Activated CD4-positive, alpha-beta memory T cell treated with anti-CD3 and anti-CD28 coated beads for 36 hours (primary cell): ENCODE results near the gene GART. TPM values are rescaled to one million over a fixed set of nuclear protein-coding genes. Genes with fewer than 3 reads are reported as not detected.
"Not testable (repeated sequence)": the region's sequence is repeated elsewhere in the genome, so short reads cannot be mapped to it uniquely, and the experiment has no call there.

Experiments used
- CTCF ChIA-PET: fragments of 350-600 bp; sonication (Branson Sonifier 250); formaldehyde crosslinking; loops from one replicate; lab custom pipeline; 2021; ENCODE audit warnings: antibody characterized with exemption, inconsistent platforms; lab: Charles Lee
- POLR2A ChIA-PET: fragments of 350-600 bp; sonication (Branson Sonifier 250); formaldehyde crosslinking; loops from one replicate; lab custom pipeline; 2021; ENCODE audit warnings: antibody characterized with exemption; lab: Charles Lee
- DNase-seq: peaks from one replicate; pipeline ENCODE4 v3.0.0-alpha.2; 2020
- H3K27ac Mint-ChIP-seq: one replicate; pipeline ENCODE4 v1.8.0; 2021; ENCODE audit warnings: mixed read lengths
- H3K27me3 Mint-ChIP-seq: one replicate; pipeline ENCODE4 v1.8.0; 2021; ENCODE audit warnings: mixed read lengths
- H3K36me3 Mint-ChIP-seq: one replicate; pipeline ENCODE4 v1.8.0; 2021; ENCODE audit warnings: mixed read lengths
- H3K4me1 Mint-ChIP-seq: one replicate; pipeline ENCODE4 v1.8.0; 2021; ENCODE audit warnings: low read depth, mixed read lengths
- H3K4me3 Mint-ChIP-seq: one replicate; pipeline ENCODE4 v1.8.0; 2021; ENCODE audit warnings: mild to moderate bottlenecking, mixed read lengths
- H3K9me3 Mint-ChIP-seq: one replicate; pipeline ENCODE4 v1.8.0; 2021; ENCODE audit warnings: mixed read lengths
- intact Hi-C: fragments of 100-400 bp; cut with micrococcal nuclease; formaldehyde crosslinking; loops from one replicate; pipeline ENCODE4 v1.15.1; 2023
- total RNA-seq, 2 experiments: library from RNA; stranded (reverse); gene quantifications; one replicate each; pipeline ENCODE4 v1.2.3, GENCODE V29; 2021

The GART gene
- total RNA-seq = 100 to 1,000 TPM; 210 to 214 TPM

DNA sequence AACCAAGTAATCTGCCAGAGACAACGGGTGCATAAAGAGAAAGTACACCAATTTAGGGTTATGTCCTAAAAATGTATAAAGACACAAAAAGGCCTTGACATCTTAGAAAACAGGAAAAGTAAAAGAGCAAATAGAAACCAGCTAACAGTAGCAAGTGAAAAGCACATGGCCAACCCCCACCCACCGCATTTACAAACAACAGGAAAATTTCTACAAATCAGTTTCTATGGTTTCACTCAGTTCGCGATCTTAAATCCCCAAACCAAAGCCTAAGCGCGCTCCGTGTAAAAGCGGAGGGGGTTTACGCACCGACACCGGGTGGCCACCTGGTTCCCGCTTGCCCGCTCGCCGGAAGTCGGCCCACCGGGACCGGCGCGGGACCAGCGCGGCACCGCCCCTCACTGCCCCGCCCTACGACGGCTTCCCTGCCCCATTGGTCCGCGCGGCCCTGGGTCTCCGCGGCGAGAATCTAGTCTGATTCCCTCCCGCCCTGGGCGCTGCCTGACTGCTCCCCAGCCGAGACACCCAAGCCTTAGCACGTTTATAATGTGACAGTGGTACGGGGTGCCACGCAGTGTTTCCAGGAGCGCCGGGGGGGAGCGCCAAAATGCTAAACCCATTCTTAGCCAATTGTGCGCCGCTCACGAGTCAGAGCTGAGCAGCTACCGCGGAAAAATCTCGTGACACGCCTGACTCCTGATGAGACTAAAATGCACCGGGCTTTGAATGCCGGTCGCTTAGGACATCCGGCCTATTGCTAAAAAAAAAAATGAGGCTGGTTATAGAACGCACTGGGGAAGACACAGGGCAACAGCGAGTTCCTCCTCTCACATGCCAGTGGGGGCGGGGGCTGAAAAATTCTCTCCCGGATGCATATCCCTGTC is at the start of gene GART:
GART (minus strand) TSS at position 362 of the 884 bp plus-strand sequence. CDS start 2,802 bp downstream, outside the sequence.
- ChIA-PET POLR2A (interaction anchor here (1.5 to 3.0 kb wide), 4 partner anchors 25 to 62 kb away, joined by 3 to 16 read pairs (median 6); partner anchors contain the start of genes DNAJC28, DONSON and TMEM50B), CTCF (interaction anchor here (3.1 kb wide), 1 partner anchor 64 kb away, joined by 15 read pairs; no protein-coding TSS in a partner anchor)
- Mint-ChIP-seq H3K4me1 (peaks cover 26% of the 10 kb centered on the region), H3K27ac (peak within 1 kb of the TSS; percentile 100), H3K36me3 (peaks cover 52% of the 10 kb centered on the region), H3K27me3 (no peaks in the 10 kb centered on the region), H3K4me3 (peak within 1 kb of the TSS; percentile 96), H3K9me3 (no peaks in the 10 kb centered on the region)
- intact Hi-C loops = loop anchor here (1.0 to 10.0 kb wide), 9 partner anchors 46 to 1073 kb away; partner anchors contain the start of genes ATP5PO, DNAJC28, DONSON and IFNAR1
- peak; percentile 89 for DNase-seq

DNA sequence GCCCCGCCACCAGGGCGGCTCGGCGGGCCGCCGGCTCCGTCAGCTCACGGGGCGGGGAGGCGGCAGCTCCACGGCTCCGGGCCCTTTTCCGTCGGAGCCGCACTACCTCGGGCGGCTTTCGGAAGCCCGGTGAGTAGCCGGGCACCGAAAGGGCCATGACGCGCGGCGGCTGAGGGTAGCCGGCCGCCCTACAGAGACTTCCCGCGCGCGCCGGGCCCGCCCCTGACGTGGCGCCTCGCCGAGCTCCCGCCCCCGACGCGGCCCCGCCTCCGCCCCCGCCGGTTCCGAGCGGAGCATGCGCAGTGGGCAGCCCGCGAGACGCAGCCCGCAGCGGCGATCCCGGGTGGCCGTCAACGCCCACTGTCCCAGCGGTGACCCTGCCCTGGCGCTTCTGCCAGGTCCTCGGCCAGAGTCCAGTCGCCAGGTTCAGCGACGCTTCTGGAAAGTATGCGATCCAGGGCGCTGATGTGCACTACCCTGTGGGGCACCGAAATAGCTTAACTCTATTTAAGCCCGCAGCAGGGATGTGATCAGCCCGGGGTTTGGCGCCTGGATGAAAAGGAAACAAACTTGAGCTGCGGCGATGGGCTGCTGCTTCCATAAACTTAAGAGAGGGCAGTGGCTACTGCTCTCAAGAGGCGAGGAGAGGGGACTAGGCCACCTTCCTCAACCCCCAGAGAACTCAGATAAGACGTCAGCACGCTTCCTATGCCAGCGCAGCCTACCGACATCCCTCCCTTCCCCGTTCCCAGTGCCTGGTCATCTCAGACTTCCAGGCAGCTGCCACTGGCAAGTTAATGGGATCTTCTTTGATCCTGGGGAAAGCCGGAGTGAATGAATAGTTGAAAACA is 46.8 kb upstream of the GART start, which contains the start of gene DONSON:
DONSON (minus strand) TSS at position 200 of the 851 bp plus-strand sequence; CDS start at position 157, 43 bp downstream.
- Mint-ChIP-seq H3K36me3 (peaks cover 16% of the 10 kb centered on the region), H3K27me3 (no peaks in the 10 kb centered on the region), H3K4me1 (peaks cover 21% of the 10 kb centered on the region), H3K9me3 (no peaks in the 10 kb centered on the region), H3K4me3 (peak within 1 kb of the TSS; percentile 92), H3K27ac (peak within 1 kb of the TSS; percentile 72)
- intact Hi-C loops = loop anchor here (1.0 to 5.0 kb wide), 4 partner anchors 46 to 111 kb away; partner anchors contain the start of genes CRYZL1, DNAJC28, GART and TMEM50B
- ChIA-PET CTCF (interaction anchor here (0.6 to 4.4 kb wide), 10 partner anchors 9 to 308 kb away, joined by 3 to 51 read pairs (median 3); partner anchors contain the start of gene TMEM50B), POLR2A (interaction anchor here (0.6 to 2.6 kb wide), 12 partner anchors 8 to 977 kb away, joined by 3 to 16 read pairs (median 4); partner anchors contain the start of genes CFAP298, GART, SON and TMEM50B)
- DNase-seq = peak; percentile 90

DNA sequence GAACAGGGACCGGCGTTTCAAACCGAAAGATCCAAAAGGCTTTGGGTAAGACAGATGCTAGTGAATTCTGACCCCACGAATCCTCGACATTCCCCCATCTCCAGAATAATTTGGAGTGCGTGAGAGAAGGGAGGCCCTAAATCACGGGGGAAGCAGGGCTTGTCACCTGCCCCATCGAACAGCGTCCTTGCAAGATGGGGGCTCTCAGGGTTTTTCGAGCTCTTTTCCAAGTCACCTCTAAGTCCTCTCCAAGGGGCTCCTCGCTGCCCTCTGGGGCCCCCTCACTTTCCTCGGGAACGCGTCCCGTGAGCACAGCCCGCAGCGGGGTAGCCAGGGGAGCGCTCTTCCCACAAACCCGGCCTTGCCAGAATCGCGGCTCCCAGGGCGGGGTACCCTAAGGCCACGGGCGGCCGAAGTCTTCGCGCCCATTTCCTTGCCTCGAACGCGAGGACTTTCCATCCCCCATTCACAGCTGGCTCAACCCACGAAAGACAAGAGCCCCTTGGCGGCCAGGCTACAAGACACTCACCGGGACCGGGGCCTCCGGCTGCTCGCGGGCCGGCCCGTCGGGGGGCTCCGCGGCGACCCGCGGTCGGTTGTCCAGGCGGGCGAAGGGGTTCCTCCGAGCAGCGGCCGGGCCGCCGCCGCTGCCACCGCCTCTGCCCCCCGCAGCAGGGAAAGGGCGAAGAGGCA is 46.0 kb upstream of the GART start:
- intact Hi-C loops = loop anchor here (1.0 to 5.0 kb wide), 4 partner anchors 46 to 111 kb away; partner anchors contain the start of genes CRYZL1, DNAJC28, GART and TMEM50B
- peaks cover 13% of the 10 kb centered on the region for H3K36me3 Mint-ChIP-seq
- ChIA-PET POLR2A (interaction anchor here (1.0 to 2.6 kb wide), 9 partner anchors 7 to 108 kb away, joined by 3 to 16 read pairs (median 4); partner anchors contain the start of genes GART, SON and TMEM50B), CTCF (interaction anchor here (0.8 to 4.4 kb wide), 8 partner anchors 10 to 143 kb away, joined by 3 to 51 read pairs (median 3); partner anchors contain the start of gene TMEM50B)
- peak; percentile 45 for DNase-seq
- H3K27me3 Mint-ChIP-seq = no peaks in the 10 kb centered on the region
- peaks cover 21% of the 10 kb centered on the region for H3K4me1 Mint-ChIP-seq
- H3K9me3 Mint-ChIP-seq = no peaks in the 10 kb centered on the region
- peak overlapping the region; percentile 56 for H3K27ac Mint-ChIP-seq
- H3K4me3 Mint-ChIP-seq = peak overlapping the region; percentile 86

DNA sequence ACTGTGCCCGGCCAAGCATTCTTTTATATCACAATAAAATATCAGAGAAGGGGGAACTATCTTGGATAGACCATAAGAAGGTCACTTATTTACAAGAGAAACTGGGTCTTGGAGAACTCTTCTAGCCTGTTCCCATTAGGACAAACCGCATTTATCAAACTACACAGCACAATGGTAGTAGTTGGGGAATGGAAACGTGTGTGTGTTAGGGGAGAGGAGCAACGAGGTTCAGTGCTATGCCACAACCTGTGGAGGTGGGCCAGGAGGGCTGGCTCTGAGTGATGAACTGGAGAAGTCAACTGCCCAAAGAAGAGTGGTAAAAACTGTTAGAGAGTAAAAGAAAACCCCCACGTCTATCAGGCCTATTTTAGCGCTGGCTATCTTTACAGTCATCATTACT is 45.0 kb upstream of the GART start:
- Mint-ChIP-seq H3K36me3 (peaks cover 14% of the 10 kb centered on the region), H3K4me1 (peaks cover 21% of the 10 kb centered on the region), H3K27me3 (no peaks in the 10 kb centered on the region), H3K9me3 (no peaks in the 10 kb centered on the region), H3K27ac (no peak overlapping the region), H3K4me3 (peak overlapping the region; percentile 62)
- ChIA-PET CTCF (interaction anchor here (1.0 kb wide), 1 partner anchor 19 kb away, joined by 6 read pairs; no protein-coding TSS in a partner anchor), POLR2A (no interaction called here)
- no peak for DNase-seq
- intact Hi-C loops = loop anchor here (5.0 kb wide), 1 partner anchor 110 kb away; the partner anchor contains the start of gene TMEM50B

DNA sequence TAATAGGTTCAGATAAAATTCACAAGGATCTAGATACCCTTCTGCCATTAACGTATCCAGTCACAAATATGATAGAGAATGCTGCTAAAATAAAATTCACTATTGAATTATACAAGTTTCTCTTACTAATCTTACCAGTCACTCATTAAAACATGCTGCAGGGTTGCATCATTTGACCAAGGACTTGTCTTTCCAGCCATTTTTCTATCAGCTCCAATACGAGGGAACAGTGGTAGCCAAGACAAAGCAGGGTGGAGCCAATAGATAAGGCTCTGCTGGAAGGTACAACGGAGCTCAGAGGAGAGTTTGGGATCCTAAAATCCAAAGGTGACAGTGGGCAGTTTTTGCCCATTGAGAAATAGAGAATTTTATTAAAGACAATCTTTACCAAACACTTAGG is 42.5 kb upstream of the GART start:
- Mint-ChIP-seq H3K36me3 (peaks cover 21% of the 10 kb centered on the region), H3K4me3 (no peak overlapping the region), H3K9me3 (no peaks in the 10 kb centered on the region), H3K27ac (no peak overlapping the region), H3K27me3 (no peaks in the 10 kb centered on the region), H3K4me1 (peaks cover 22% of the 10 kb centered on the region)
- POLR2A ChIA-PET = no interaction called here
- intact Hi-C loops = no loop called here
- DNase-seq = no peak
- CTCF ChIA-PET = interaction anchor here (1.0 to 1.8 kb wide), 3 partner anchors 21 to 27 kb away, joined by 3 to 12 read pairs (median 3); no protein-coding TSS in a partner anchor

DNA sequence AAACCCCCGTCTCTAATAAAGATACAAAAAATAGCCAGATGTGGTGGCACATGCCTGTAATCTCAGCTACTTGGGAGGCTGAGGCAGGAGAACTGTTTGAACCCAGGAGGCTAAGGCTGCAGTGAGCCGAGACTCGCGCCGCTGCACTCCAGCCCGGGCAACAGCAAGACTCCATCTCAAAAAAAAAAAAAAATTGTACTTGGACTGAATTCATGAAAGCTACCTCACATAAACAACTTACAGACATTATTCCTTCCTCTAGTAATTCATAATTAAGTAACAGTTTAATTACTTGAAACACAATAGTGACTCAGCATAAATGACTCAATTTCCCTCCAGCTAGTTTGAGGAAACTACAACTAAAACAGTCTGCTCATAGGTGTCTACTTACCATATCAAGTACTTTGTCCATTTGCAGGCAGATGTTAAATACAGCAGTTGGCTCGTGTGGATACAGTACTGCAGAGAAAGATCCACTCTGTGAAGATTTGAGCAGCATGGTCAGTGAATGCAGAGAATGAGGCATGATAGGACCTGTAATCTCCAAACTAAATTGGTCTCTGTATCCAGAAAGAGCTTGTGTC is 37.1 kb upstream of the GART start:
- intact Hi-C loops = no loop called here
- Mint-ChIP-seq H3K4me3 (no peak overlapping the region), H3K9me3 (no peaks in the 10 kb centered on the region), H3K36me3 (peaks cover 29% of the 10 kb centered on the region), H3K27me3 (no peaks in the 10 kb centered on the region), H3K27ac (peak overlapping the region; percentile 84), H3K4me1 (peaks cover 11% of the 10 kb centered on the region)
- ChIA-PET CTCF (interaction anchor here (0.7 to 1.7 kb wide), 2 partner anchors 27 to 120 kb away, joined by 3 to 7 read pairs; no protein-coding TSS in a partner anchor), POLR2A (interaction anchor here (0.6 to 0.8 kb wide), 3 partner anchors 9 to 35 kb away, joined by 3 to 4 read pairs (median 4); partner anchors contain the start of genes DONSON and SON)
- no peak for DNase-seq

DNA sequence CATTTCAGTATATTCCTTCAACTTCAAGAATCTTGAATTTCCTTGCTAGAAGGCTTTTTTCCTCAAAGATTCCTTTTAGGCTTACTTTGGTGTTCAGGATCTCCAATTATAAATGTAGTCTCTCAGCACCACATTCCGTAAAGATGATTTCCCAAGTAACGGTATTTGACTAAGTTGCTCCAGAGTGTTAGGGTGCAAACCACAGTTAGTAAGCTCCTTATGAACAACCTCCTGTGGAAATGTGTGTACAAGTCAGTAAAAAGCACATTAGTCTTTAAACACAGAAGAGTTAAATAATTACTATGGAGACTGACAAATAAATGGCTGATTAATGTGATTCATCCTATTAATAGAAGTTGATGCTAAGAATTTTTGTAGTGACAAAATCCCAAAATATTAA is 36.3 kb upstream of the GART start:
- ChIA-PET POLR2A (no interaction called here), CTCF (interaction anchor here (0.7 to 1.7 kb wide), 2 partner anchors 28 to 119 kb away, joined by 3 to 7 read pairs; no protein-coding TSS in a partner anchor)

DNA sequence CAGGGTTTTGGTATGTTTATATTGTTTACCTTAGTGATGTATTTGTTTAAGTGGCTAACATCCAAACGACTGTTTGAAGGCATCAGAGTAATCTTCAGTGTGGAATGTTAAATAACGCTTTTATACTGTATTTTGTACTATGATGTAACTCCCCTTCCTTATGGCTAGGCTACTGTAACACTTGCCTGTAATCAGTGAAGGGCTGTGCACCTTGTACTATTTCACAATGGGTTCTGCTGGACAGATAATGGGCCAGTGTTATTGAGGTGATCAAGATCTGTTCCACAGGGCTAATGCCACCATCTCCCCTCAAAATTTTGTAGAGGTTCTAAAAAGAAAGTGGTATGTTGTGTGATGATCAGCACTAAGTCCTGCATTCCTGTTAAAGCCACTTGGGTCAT is 34.8 kb upstream of the GART start:
- peaks cover 14% of the 10 kb centered on the region for H3K4me1 Mint-ChIP-seq
- H3K27ac Mint-ChIP-seq, DNase-seq, H3K4me3 Mint-ChIP-seq, POLR2A ChIA-PET, H3K27me3 Mint-ChIP-seq, intact Hi-C loops, H3K9me3 Mint-ChIP-seq: not testable (repeated sequence)
- peaks cover 38% of the 10 kb centered on the region for H3K36me3 Mint-ChIP-seq
- CTCF ChIA-PET = interaction anchor here (1.2 kb wide), 1 partner anchor 29 kb away, joined by 3 read pairs; no protein-coding TSS in a partner anchor

More for the DNA sequence above, 36.3 kb upstream of the GART start:
- H3K4me1 Mint-ChIP-seq = peaks cover 11% of the 10 kb centered on the region
- DNase-seq = no peak
- H3K27ac Mint-ChIP-seq = no peak overlapping the region
- peaks cover 34% of the 10 kb centered on the region for H3K36me3 Mint-ChIP-seq
- H3K4me3 Mint-ChIP-seq = no peak overlapping the region
- no peaks in the 10 kb centered on the region for H3K27me3 Mint-ChIP-seq
- intact Hi-C loops = no loop called here
- H3K9me3 Mint-ChIP-seq = no peaks in the 10 kb centered on the region

DNA sequence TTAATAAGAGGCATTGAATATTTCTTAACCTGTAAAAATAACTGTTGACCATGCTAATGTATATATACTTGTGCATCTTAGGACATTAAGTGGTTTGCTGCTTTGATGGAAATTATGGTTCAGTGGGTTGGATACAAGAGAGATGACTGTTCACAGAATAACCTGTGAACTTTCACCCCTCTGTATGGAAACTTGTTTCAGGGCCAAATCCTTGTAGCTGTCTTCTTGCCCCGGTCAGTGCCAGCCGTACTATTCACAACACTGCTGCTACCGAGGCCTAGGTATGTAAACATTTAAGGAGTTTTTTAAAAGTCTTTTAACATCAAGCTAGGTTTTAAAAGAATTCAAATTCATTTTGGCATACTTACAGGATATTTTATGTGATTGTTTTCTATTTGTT is 30.4 kb upstream of the GART start:
- Mint-ChIP-seq H3K9me3 (no peaks in the 10 kb centered on the region), H3K36me3 (peaks cover 47% of the 10 kb centered on the region), H3K4me3 (no peak overlapping the region), H3K27ac (peak overlapping the region; percentile 73), H3K27me3 (no peaks in the 10 kb centered on the region), H3K4me1 (peaks cover 24% of the 10 kb centered on the region)
- POLR2A ChIA-PET = interaction anchor here (1.2 kb wide), 1 partner anchor 9 kb away, joined by 3 read pairs; no protein-coding TSS in a partner anchor
- intact Hi-C loops = no loop called here
- CTCF ChIA-PET = interaction anchor here (4.4 kb wide), 1 partner anchor 33 kb away, joined by 24 read pairs; no protein-coding TSS in a partner anchor
- no peak for DNase-seq

DNA sequence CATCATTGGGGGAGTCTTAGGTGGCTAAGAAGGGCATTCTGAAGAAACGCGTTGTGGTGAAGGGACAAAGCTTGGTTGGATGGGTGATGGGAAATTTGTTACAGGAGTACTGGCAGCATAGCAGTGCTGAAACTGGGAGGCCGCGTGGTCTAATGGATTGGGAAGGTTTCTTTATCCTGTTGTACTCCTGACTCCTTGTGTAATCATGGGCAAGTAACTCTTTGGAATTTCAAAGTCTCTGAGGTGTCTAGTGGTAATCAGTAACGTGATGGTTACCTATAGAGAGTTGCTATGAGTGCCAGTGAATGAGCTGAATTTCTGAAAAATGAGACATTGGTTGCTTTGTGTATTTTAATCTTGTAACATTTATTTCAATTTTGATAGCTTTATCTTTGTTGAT is 28.1 kb upstream of the GART start:
- CTCF ChIA-PET = interaction anchor here (1.2 kb wide), 1 partner anchor 36 kb away, joined by 4 read pairs; no protein-coding TSS in a partner anchor
- peaks cover 39% of the 10 kb centered on the region for H3K4me1 Mint-ChIP-seq
- no peak overlapping the region for H3K4me3 Mint-ChIP-seq
- intact Hi-C loops = no loop called here
- peak overlapping the region; percentile 36 for H3K27ac Mint-ChIP-seq
- no peaks in the 10 kb centered on the region for H3K9me3 Mint-ChIP-seq
- POLR2A ChIA-PET = interaction anchor here (0.6 to 1.1 kb wide), 2 partner anchors 9 to 19 kb away, joined by 3 to 4 read pairs; partner anchors contain the start of gene DONSON
- H3K27me3 Mint-ChIP-seq = no peaks in the 10 kb centered on the region
- no peak for DNase-seq
- H3K36me3 Mint-ChIP-seq = peaks cover 44% of the 10 kb centered on the region
